Activated T-cell treated with anti-CD3 and anti-CD28 coated beads, Interleukin-2, amount 50 U/mL, for 72 hours (primary cell): Measurements from ENCODE around the gene LYRM7. TPM values are rescaled to one million over a fixed set of nuclear protein-coding genes. Genes with fewer than 3 reads are reported as not detected.
"Not testable (repeated sequence)": the region's sequence is repeated elsewhere in the genome, so short reads cannot be mapped to it uniquely, and the experiment has no call there.

Source experiments
- ATAC-seq, 2 donors: fragments of 150-1000 bp; cut with Tn5 transposase; replicated peaks in 1 of 2; 2 replicates each; pipeline ENCODE4 v1.10.0; 2021; ENCODE audit warnings: moderate library complexity in 2 of 2, mild to moderate bottlenecking in 1 of 2
- DNase-seq, 2 donors: peaks; one replicate each; pipeline ENCODE4 v3.0.0; 2021 to 2022; ENCODE audit warnings: mixed read lengths in 1 of 2
- H3K27ac Mint-ChIP-seq: one replicate; pipeline ENCODE4 v1.8.0; 2022; ENCODE audit warnings: mild to moderate bottlenecking, moderate library complexity, mixed read lengths
- H3K27me3 Mint-ChIP-seq: one replicate; pipeline ENCODE4 v1.8.0; 2022; ENCODE audit warnings: low read depth, mixed read lengths
- H3K36me3 Mint-ChIP-seq, 2 donors: one replicate each; pipeline ENCODE4 v1.8.0; 2022; ENCODE audit warnings: mixed read lengths in 2 of 2, mild to moderate bottlenecking in 1 of 2; ENCODE audit not compliant: insufficient read depth in 2 of 2
- H3K4me1 Mint-ChIP-seq: one replicate; pipeline ENCODE4 v1.8.0; 2022; ENCODE audit warnings: low read depth, mixed read lengths
- H3K4me3 Mint-ChIP-seq, 2 donors: one replicate each; pipeline ENCODE4 v1.8.0; 2022; ENCODE audit warnings: mild to moderate bottlenecking in 2 of 2, mixed read lengths in 2 of 2, moderate library complexity in 2 of 2
- H3K9me3 Mint-ChIP-seq, 2 donors: one replicate each; pipeline ENCODE4 v1.8.0; 2022; ENCODE audit warnings: mixed read lengths in 2 of 2
- total RNA-seq, 2 donors: library from RNA; stranded (reverse); gene quantifications; one replicate each; pipeline ENCODE4 v1.2.3, GENCODE V29; 2022

The LYRM7 gene
- total RNA-seq, result 10 to 100 TPM; 12.4 to 16.0 TPM

DNA sequence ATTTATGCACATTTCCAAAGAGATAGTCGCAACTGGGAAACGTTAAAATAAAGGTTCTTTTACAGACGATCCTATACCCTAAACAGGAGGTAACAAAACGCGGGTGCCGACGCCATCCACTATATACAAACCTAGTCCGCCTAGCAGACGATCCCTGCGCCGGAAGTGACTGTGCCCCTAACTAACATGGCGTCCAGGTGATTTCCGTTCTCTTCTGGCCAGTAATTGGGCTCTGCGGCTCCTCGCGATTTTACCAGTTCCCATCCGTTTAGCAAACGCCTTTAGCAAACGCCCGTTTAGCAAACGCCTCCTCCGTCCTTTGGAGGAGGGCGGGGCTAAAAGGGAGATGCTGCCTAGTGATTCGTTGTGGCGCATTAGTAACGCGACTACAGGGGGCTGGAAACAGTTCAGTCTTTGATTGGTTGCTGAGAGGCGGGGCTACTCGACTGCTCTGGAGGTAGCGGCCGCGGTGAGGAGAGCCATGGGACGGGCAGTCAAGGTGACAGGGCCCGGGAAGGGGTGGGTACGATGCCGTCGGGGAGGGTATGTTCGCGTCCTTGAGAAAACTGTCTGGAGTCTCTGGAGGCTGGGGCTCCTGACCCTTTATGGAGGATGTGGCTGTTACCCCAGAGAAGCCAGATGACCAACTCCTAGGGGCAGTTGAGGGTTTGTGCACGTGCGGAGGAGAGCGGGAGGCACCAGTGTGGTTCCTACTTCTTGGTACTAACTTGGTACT lies at the start of gene LYRM7:
LYRM7 (plus strand) TSS at position 405 of the 736 bp plus-strand sequence; CDS start at position 482, 77 bp downstream.
- Mint-ChIP-seq H3K27ac (peak within 1 kb of the TSS; percentile 96), H3K36me3 (no peaks in the 10 kb centered on the region), H3K4me3 (peak within 1 kb of the TSS; percentile 98 to 99), H3K27me3 (no peaks in the 10 kb centered on the region), H3K9me3 (peaks cover 0 to 2% of the 10 kb centered on the region in 2 donors), H3K4me1 (peaks cover 58% of the 10 kb centered on the region)
- DNase-seq (peak; percentile 94 to 97), ATAC-seq (peak; percentile 97)

DNA sequence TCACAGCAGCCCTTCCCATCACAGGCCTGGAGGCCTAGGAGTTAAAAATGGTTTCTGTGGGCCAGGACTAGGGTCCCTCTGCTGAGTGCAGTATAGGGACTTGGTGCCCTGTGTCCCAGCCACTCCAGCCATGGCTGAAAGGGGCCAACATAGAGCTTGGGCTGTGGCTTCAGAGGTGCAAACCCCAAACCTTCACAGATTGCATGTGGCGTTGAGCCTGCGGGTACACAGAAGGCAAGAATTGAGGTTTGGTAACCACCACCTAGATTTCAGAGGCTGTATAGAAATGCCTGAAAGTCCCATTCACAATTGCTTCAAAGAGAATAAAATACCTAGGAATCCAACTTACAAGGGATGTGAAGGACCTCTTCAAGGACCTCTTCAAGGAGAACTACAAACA lies 43.5 kb upstream of the LYRM7 start:
- not testable (repeated sequence) for H3K27me3 Mint-ChIP-seq, H3K9me3 Mint-ChIP-seq, H3K4me3 Mint-ChIP-seq, DNase-seq, H3K27ac Mint-ChIP-seq, H3K4me1 Mint-ChIP-seq, ATAC-seq
- peaks cover 0 to 12% of the 10 kb centered on the region in 2 donors for H3K36me3 Mint-ChIP-seq

DNA sequence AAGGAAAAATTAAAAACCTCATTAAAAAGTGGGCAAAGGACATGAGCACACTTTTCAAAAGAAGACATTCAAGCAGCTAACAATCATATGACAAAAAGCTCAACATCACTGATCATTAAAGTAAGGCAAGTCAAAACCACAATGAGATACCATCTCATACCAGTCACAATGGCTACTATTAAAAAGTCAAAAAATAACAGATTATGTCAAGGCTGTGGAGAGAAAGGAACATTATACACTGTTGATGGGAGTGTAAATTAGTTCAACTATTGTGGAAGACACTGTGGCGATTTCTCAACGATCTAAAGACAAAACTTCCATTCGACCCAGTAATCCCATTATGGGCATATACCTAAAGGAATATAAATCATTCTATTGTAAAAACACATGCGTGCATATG lies 41.4 kb upstream of the LYRM7 start:
- Mint-ChIP-seq H3K9me3 (peaks cover 3 to 5% of the 10 kb centered on the region in 2 donors), H3K27me3 (no peaks in the 10 kb centered on the region), H3K4me3 (no peak overlapping the region), H3K36me3 (peaks cover 2 to 7% of the 10 kb centered on the region in 2 donors), H3K4me1 (no peaks in the 10 kb centered on the region), H3K27ac (no peak overlapping the region)
- no peak for ATAC-seq
- no peak for DNase-seq

DNA sequence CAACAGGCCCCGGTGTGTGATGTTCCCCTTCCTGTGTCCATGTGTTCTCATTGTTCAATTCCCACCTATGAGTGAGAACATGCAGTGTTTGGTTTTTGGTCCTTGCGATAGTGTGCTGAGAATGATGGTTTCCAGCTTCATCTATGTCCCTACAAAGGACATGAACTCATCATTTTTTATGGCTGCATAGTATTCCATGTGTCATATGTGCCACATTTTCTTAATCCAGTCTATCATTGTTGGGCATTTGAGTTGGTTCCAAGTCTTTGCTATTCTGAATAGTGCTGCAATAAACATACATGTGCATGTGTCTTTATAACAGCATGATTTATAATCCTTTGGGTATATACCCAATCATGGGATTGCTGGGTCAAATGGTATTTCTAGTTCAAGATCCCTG lies 37.7 kb upstream of the LYRM7 start:
- H3K4me3 Mint-ChIP-seq, DNase-seq, H3K4me1 Mint-ChIP-seq, H3K27me3 Mint-ChIP-seq, ATAC-seq, H3K36me3 Mint-ChIP-seq, H3K27ac Mint-ChIP-seq, H3K9me3 Mint-ChIP-seq: not testable (repeated sequence)

DNA sequence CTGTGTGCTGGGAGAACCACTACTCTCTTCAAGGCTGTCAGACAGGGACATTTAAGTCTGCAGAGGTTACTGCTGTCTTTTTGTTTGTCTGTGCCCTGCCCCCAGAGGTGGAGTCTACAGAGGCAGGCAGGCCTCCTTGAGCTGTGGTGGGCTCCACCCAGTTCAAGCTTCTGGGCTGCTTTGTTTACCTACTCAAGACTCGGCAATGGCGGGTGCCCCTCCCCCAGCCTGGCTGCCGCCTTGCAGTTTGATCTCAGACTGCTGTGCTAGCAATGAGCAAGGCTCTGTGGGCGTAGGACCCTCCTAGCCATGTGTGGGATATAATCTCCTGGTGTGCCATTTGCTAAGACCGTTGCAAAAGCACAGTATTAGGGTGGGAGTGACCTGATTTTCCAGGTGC lies 32.3 kb upstream of the LYRM7 start:
- not testable (repeated sequence) for DNase-seq, H3K27me3 Mint-ChIP-seq, H3K9me3 Mint-ChIP-seq, H3K27ac Mint-ChIP-seq, H3K36me3 Mint-ChIP-seq, H3K4me3 Mint-ChIP-seq, ATAC-seq, H3K4me1 Mint-ChIP-seq

DNA sequence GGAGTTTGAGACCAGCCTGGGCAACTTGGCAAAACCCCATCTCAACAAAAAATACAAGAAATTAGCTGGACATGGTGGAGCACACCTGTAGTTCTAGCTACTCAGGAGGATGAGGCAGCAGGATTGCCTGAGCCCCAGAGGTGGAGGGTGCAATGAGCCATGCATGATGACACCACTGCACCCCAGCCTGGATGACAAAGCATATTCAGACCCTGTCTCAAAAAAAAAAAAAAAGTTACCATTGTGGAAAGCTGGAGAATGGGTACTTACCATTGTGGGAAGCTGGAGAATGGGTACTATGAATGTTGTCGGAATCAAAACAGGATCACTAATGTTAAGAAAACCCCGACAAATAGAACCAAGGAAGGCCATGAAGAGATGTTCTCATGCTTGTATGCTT lies 31.4 kb upstream of the LYRM7 start:
- Mint-ChIP-seq H3K36me3 (peaks cover 5 to 7% of the 10 kb centered on the region in 2 donors), H3K4me1 (no peaks in the 10 kb centered on the region), H3K27ac (no peak overlapping the region), H3K27me3 (no peaks in the 10 kb centered on the region), H3K9me3 (peaks cover 5 to 8% of the 10 kb centered on the region in 2 donors), H3K4me3 (no peak overlapping the region)
- ATAC-seq (no peak), DNase-seq (no peak)

DNA sequence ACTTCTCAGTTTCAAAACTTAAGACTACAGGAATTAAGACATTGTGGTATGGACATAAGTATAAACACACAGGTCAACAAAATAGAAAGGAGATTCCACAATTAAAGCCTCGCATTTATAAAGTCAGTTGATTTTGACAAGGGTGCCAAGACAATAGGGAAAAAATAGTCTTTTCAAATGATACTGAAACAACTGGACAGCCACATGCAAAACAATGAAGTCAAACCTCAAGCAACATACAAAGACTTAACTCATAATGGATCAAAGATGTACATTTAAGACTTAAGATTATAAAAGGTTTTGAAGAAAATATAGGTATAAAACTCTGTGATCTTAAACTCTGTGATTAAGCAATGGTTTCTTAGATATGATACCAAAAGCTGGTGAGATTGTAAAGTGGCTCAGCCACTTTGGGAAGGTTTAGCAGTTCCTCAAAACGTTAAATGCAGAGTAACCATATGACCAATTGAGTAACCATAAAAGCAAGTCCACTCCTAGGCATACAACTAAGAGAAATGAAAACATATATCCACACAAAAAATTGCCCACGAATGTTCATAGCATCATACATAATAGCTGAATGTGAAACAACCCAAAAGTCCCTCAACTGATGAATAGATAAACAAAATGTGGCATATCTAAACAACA lies 27.6 kb upstream of the LYRM7 start:
- DNase-seq (no peak), ATAC-seq (no peak)
- H3K9me3 Mint-ChIP-seq, result peaks cover 1 to 2% of the 10 kb centered on the region in 2 donors
- no peak overlapping the region for H3K4me3 Mint-ChIP-seq
- H3K4me1 Mint-ChIP-seq, result no peaks in the 10 kb centered on the region
- H3K27ac Mint-ChIP-seq, result no peak overlapping the region
- no peaks in the 10 kb centered on the region for H3K36me3 Mint-ChIP-seq
- no peaks in the 10 kb centered on the region for H3K27me3 Mint-ChIP-seq

DNA sequence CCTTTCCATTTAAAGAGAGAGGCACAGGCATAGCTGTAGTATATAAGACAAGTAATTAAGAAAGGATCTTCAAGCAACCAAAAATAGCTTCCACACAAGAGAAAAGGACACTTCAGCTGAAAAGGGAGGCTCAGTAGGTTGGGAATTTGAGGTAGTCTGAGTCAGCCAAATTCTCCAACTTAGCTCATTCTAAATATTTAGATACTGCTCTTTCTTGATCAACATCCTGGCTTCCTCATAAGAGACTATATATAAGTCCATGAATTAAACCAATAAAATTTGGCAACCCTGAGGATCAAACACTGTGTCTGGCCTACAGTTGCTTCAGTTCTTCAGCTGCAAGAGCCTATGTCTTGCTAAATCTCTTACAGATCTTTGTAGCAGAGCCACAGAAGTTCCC lies 23.5 kb upstream of the LYRM7 start:
- DNase-seq, result no peak
- Mint-ChIP-seq H3K27ac (no peak overlapping the region), H3K4me3 (no peak overlapping the region), H3K9me3 (no peaks in the 10 kb centered on the region), H3K36me3 (no peaks in the 10 kb centered on the region), H3K27me3 (no peaks in the 10 kb centered on the region), H3K4me1 (no peaks in the 10 kb centered on the region)
- no peak for ATAC-seq

DNA sequence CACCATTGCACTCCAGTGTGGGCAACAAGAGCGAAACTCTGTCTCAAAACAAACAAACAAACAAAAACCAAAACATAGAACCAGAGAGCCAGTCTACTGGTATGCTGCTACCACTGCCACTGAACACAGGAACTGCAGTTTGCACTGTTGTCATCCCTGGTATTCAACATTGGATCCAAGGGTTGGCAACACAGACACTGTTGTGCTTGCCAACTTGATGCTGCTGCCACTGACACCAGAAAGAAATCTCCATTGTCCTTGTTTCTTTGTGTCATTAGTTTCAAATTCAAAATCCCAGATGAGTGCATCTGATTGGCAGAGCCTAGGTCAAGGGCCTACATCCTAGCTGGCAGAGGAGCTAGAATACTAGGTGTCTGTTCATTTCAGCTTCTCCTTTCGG lies 21.9 kb upstream of the LYRM7 start:
- no peaks in the 10 kb centered on the region for H3K9me3 Mint-ChIP-seq
- ATAC-seq (no peak), DNase-seq (no peak)
- H3K4me3 Mint-ChIP-seq, result no peak overlapping the region
- H3K36me3 Mint-ChIP-seq, result no peaks in the 10 kb centered on the region
- no peaks in the 10 kb centered on the region for H3K27me3 Mint-ChIP-seq
- H3K4me1 Mint-ChIP-seq, result no peaks in the 10 kb centered on the region
- no peak overlapping the region for H3K27ac Mint-ChIP-seq

DNA sequence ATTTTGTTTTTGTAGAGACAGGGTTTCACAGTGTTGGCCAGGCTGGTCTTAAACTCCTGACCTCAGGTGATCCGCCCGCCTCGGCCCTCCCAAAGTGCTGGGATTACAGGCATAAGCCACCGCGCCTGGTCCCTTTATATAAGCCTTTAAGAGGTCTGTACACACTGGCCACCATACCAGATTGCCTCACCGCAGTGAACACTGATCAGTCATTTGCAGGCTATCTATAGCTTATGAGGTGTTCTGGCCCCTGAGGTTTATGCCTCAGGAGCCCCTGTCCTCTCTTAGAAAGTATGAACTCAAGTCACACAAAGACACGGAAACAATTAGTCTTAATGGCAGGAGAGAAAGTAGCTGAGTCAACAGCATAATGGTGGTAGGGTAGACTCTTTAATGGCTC lies 20.3 kb upstream of the LYRM7 start:
- no peaks in the 10 kb centered on the region for H3K9me3 Mint-ChIP-seq
- no peaks in the 10 kb centered on the region for H3K27me3 Mint-ChIP-seq
- DNase-seq (no peak), ATAC-seq (no peak)
- no peak overlapping the region for H3K4me3 Mint-ChIP-seq
- H3K36me3 Mint-ChIP-seq, result no peaks in the 10 kb centered on the region
- no peaks in the 10 kb centered on the region for H3K4me1 Mint-ChIP-seq
- H3K27ac Mint-ChIP-seq, result no peak overlapping the region

DNA sequence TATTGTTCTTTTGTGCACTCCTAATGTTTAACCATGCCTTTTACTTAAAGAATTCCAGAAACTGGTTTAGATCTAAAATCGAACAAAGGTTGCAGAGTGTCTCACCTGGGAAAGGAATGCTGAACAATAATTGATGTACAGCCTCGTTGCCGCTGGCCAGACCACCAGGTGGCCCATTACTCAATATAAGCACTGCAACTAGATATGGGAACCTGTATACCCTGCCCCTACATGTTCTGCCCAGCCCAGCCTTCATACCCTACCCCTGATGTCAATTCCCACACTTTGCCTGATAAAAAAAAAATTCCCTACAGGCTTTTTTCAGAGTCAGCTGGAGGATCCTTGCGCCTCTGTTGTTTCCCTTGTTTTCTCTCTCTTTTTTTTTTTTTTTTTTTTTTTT lies 19.5 kb upstream of the LYRM7 start:
- Mint-ChIP-seq H3K4me3 (no peak overlapping the region), H3K27ac (peak overlapping the region; percentile 62), H3K4me1 (no peaks in the 10 kb centered on the region), H3K36me3 (no peaks in the 10 kb centered on the region), H3K9me3 (no peaks in the 10 kb centered on the region), H3K27me3 (no peaks in the 10 kb centered on the region)
- ATAC-seq (no peak), DNase-seq (no peak)

DNA sequence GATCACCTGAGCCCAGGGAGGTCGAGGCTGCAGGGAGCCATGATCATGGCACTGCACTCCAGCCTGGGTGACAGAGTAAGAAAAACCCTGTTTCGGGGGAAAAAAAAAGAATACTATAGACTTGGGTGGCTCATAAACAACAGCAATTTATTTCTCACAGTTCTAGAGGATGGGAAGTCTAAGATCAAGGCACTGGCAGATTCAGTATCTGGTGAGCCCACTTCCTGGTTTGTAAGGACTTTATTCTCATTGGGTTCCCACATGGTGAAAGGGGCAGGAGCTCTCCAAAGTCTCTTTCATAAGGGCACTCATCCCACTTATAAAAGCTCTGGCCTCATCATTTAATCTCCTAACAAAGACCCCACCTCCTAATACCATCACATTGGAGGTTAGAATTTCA lies 14.4 kb upstream of the LYRM7 start:
- no peaks in the 10 kb centered on the region for H3K9me3 Mint-ChIP-seq
- H3K36me3 Mint-ChIP-seq, result peaks cover 13 to 23% of the 10 kb centered on the region in 2 donors
- no peaks in the 10 kb centered on the region for H3K27me3 Mint-ChIP-seq
- DNase-seq, result no peak
- H3K27ac Mint-ChIP-seq, result no peak overlapping the region
- no peak overlapping the region for H3K4me3 Mint-ChIP-seq
- ATAC-seq, result no peak
- peaks cover 7% of the 10 kb centered on the region for H3K4me1 Mint-ChIP-seq

DNA sequence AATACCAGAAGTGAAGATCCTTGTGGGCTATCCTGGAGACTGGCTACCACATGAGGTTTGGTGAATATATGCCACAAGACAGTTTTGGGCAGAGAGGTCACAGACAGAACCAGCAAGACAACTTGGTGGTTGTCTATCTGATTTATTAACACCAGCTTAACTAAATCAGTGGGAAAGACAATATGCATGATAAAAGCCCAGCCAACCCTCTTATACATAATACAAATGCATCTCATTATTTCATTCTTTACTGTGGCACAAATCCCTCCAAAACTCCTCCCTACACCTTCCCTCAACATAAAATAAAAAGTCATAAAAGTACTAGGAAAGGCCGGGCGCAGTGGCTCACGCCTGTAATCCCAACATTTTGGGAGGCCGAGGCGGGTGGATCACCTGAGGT lies 13.8 kb upstream of the LYRM7 start:
- Mint-ChIP-seq H3K27ac (no peak overlapping the region), H3K4me1 (peaks cover 13% of the 10 kb centered on the region)

DNA sequence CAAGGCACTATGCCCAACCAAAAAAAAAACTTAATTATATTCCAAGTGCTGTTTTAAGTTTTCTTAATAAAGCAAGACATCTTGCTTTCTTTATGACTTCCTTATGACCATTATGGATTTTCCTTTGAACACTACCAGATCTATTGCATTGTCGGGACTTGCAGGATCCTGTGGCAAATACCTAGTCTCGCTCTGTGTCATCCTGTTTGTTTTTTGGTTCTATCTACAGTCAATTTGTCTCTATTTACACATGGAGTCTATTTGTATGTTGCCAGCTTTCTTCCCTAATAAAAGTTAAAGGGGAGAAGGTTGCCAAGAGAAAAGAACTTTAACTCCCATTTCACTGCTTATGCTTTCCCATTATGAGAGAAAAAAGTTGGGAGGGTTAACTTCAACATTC lies 10.6 kb upstream of the LYRM7 start:
- Mint-ChIP-seq H3K4me3 (no peak overlapping the region), H3K4me1 (peaks cover 30% of the 10 kb centered on the region), H3K27me3 (no peaks in the 10 kb centered on the region), H3K9me3 (no peaks in the 10 kb centered on the region), H3K27ac (peak overlapping the region; percentile 81), H3K36me3 (peaks cover 18 to 42% of the 10 kb centered on the region in 2 donors)
- ATAC-seq (no peak), DNase-seq (no peak)

More for the DNA sequence above, 13.8 kb upstream of the LYRM7 start:
- Mint-ChIP-seq H3K4me3 (no peak overlapping the region), H3K27me3 (no peaks in the 10 kb centered on the region), H3K9me3 (no peaks in the 10 kb centered on the region), H3K36me3 (peaks cover 15 to 27% of the 10 kb centered on the region in 2 donors)
- no peak for ATAC-seq
- DNase-seq, result no peak
